Transverse colon (tissue), 4 donors: ENCODE measurements around the gene C22orf31. TPM values are rescaled to one million over a fixed set of nuclear protein-coding genes. Genes with fewer than 3 reads are reported as not detected.
A peak's percentile ranks its signal among the peaks of the same experiment; 100 is the strongest.
"Not testable (repeated sequence)": the region's sequence is repeated elsewhere in the genome, so short reads cannot be mapped to it uniquely, and the experiment has no call there.

Experiments used
- DNase-seq: peaks from one replicate; pipeline ENCODE4 v3.0.0-alpha.2; 2019
- H3K27ac ChIP-seq, 4 donors: fragments of 200-600 bp; sonication (generic); 2 replicates each; pipeline ENCODE4 v1.5.1; 2016 to 2018; ENCODE audit warnings: inconsistent platforms in 4 of 4
- H3K27me3 ChIP-seq: fragments of 200-600 bp; sonication (generic); 2 replicates; pipeline ENCODE4 v1.5.1; 2017; ENCODE audit warnings: inconsistent platforms
- H3K36me3 ChIP-seq, 4 donors: fragments of 200-600 bp; sonication (generic); 2 replicates each; pipeline ENCODE4 v1.5.1; 2017 to 2019; ENCODE audit warnings: inconsistent platforms in 4 of 4
- H3K4me1 ChIP-seq, 4 donors: fragments of 200-600 bp; sonication (generic); 2 replicates each; pipeline ENCODE4 v1.5.1; 2017 to 2020; ENCODE audit warnings: inconsistent platforms in 4 of 4
- H3K4me3 ChIP-seq, 4 donors: fragments of 200-600 bp; sonication (generic); 1 replicate in 1 of 4; 2 replicates in 3 of 4; pipeline versions ENCODE4 v1.5.1 to v1.6.1; 2017 to 2019; ENCODE audit warnings: inconsistent platforms in 4 of 4
- H3K9me3 ChIP-seq, 2 donors: fragments of 200-600 bp; sonication (generic); 2 replicates each; pipeline ENCODE4 v1.5.1; 2017 to 2019; ENCODE audit warnings: inconsistent platforms in 2 of 2
- CTCF ChIP-seq, 5 experiments: fragments of 200-600 bp in 3 of 5; fragments of 450-650 bp in 2 of 5; sonication (generic) in 3 of 5; IDR thresholded peaks; 1 replicate in 2 of 5; 2 replicates in 3 of 5; pipeline ENCODE4 v1.5.1; 2016 to 2017; ENCODE audit warnings: antibody characterized with exemption in 5 of 5, inconsistent platforms in 3 of 5, mild to moderate bottlenecking in 2 of 5, moderate library complexity in 1 of 5
- EP300 ChIP-seq: sonication (generic); formaldehyde crosslinking; IDR thresholded peaks from one replicate; pipeline ENCODE4 v1.6.1; 2017; ENCODE audit warnings: antibody characterized with exemption, low read depth
- POLR2A ChIP-seq: fragments of 450-650 bp; IDR thresholded peaks from one replicate; pipeline ENCODE4 v1.6.1; 2016; ENCODE audit warnings: antibody characterized with exemption, mild to moderate bottlenecking, moderate library complexity
- POLR2AphosphoS5 ChIP-seq, 3 donors: sonication (generic); formaldehyde crosslinking; IDR thresholded peaks; one replicate each; pipeline ENCODE4 v1.6.1; 2016; ENCODE audit warnings: antibody characterized with exemption in 3 of 3
- WGBS, 2 donors: methylation state at CpG; one replicate each; pipeline ENCODE4 v1.1.5; 2018; ENCODE audit warnings: low coverage in 1 of 2; 5-methylcytosine and 5-hydroxymethylcytosine counted together
- in situ Hi-C, 4 donors: fragments of 200-750 bp; cut with MboI; loops; one replicate each; pipeline versions ENCODE4 v1.15.0 to v1.15.1; 2017; ENCODE audit warnings: low sequenced_read_pairs in 3 of 4, low pct_ligation_motif_present in 1 of 4, low pct_unique_long_range_greater_than_20kb in 1 of 4
- intact Hi-C: fragments of 100-400 bp; cut with DNase I; formaldehyde crosslinking; loops from one replicate; pipeline ENCODE4 v1.15.1; 2023; ENCODE audit warnings: low total_unique reads
- total RNA-seq, 4 donors: library from RNA; depleted of rRNA; stranded (reverse); fragments of >200 nt; gene quantifications; one replicate each; pipeline ENCODE4 v1.1.0, GENCODE V29; 2016

The C22orf31 gene
- total RNA-seq, 4 donors from 2014 or later, result not detected

GRCh38 chr22:29088809-29089208 lies 27.2 kb upstream of the C22orf31 start:
- Histone ChIP-seq H3K9me3 (no peaks in the 10 kb centered on the region), H3K27ac (no peak overlapping the region)
- WGBS, 2 donors, result 94 to 95% methylated on average over 2 to 3 of the region's 3 CpGs

GRCh38 chr22:29087012-29087411 lies 25.4 kb upstream of the C22orf31 start:
- Histone ChIP-seq H3K4me3 (no peak overlapping the region), H3K9me3 (no peaks in the 10 kb centered on the region), H3K4me1 (peaks cover 0 to 11% (median 2%) of the 10 kb centered on the region in 4 donors), H3K27ac (no peak overlapping the region), H3K27me3 (no peaks in the 10 kb centered on the region), H3K36me3 (no peaks in the 10 kb centered on the region)
- 86 to 91% methylated on average over 2 of the region's 2 CpGs for WGBS, 2 donors
- TF ChIP-seq POLR2A (no peak), CTCF (IDR thresholded peaks at IDR 0.05) (no peak), EP300 (no peak), POLR2AphosphoS5 (IDR thresholded peaks at IDR 0.05) (no peak)
- in situ Hi-C loops (no loop called here), intact Hi-C loops (no loop called here)
- no peak for DNase-seq

More at GRCh38 chr22:29088809-29089208, 27.2 kb upstream of the C22orf31 start:
- TF ChIP-seq EP300 (no peak), POLR2AphosphoS5 (IDR thresholded peaks at IDR 0.05) (no peak), POLR2A (no peak), CTCF (IDR thresholded peaks at IDR 0.05) (no peak)
- DNase-seq, result no peak
- in situ Hi-C loops (no loop called here), intact Hi-C loops (no loop called here)
- Histone ChIP-seq H3K27me3 (no peaks in the 10 kb centered on the region), H3K4me1 (peaks cover 0 to 19% (median 10%) of the 10 kb centered on the region in 4 donors), H3K36me3 (no peaks in the 10 kb centered on the region), H3K4me3 (no peak overlapping the region)

GRCh38 chr22:29083933-29084591 lies 22.4 kb upstream of the C22orf31 start:
- Histone ChIP-seq H3K9me3 (no peaks in the 10 kb centered on the region), H3K27ac (peak overlapping the region in 2 of 4 donors; percentile 11 to 20), H3K4me3 (no peak overlapping the region), H3K36me3 (no peaks in the 10 kb centered on the region), H3K4me1 (peaks cover 6 to 32% (median 17%) of the 10 kb centered on the region in 4 donors), H3K27me3 (no peaks in the 10 kb centered on the region)
- DNase-seq, result no peak
- 61 to 68% methylated on average over 5 of the region's 5 CpGs for WGBS, 2 donors
- TF ChIP-seq EP300, result no peak
- in situ Hi-C loops (no loop called here), intact Hi-C loops (no loop called here)

GRCh38 chr22:29083576-29083932 lies 21.9 kb upstream of the C22orf31 start:
- H3K27me3 ChIP-seq, H3K9me3 ChIP-seq, DNase-seq, H3K36me3 ChIP-seq, intact Hi-C loops, in situ Hi-C loops, H3K4me3 ChIP-seq: not testable (repeated sequence)
- WGBS, 2 donors, result 76 to 85% methylated on average over 5 to 7 of the region's 7 CpGs
- Histone ChIP-seq H3K27ac (peak overlapping the region in 2 of 4 donors; percentile 11 to 20), H3K4me1 (peaks cover 9 to 37% (median 22%) of the 10 kb centered on the region in 4 donors)

GRCh38 chr22:29082826-29083545 lies 21.4 kb upstream of the C22orf31 start:
- Histone ChIP-seq H3K36me3 (no peaks in the 10 kb centered on the region), H3K9me3 (no peaks in the 10 kb centered on the region), H3K27ac (peak overlapping the region in 1 of 4 donors; percentile 20), H3K4me3 (no peak overlapping the region), H3K27me3 (no peaks in the 10 kb centered on the region), H3K4me1 (peaks cover 9 to 43% (median 24%) of the 10 kb centered on the region in 4 donors)
- no peak for DNase-seq
- WGBS, 2 donors, result 87 to 90% methylated on average over 6 to 7 of the region's 7 CpGs
- TF ChIP-seq POLR2AphosphoS5 (IDR thresholded peaks at IDR 0.05) (no peak), EP300 (no peak), POLR2A (no peak), CTCF (IDR thresholded peaks at IDR 0.05) (no peak)
- in situ Hi-C loops (no loop called here), intact Hi-C loops (no loop called here)
